ENCODE data around the gene AKAIN1. TPM values are rescaled to one million over a fixed set of nuclear protein-coding genes. Genes with fewer than 3 reads are reported as not detected.

Gene AKAIN1
- total and polyA plus RNA-seq, 2 of the 8 experiments (the other 6 are each of a cell fraction or from before 2014, with no cell fraction given): not detected

- TF ChIP-seq CHD2 (IDR thresholded peaks at IDR 0.05; ENCODE audit: low read length) (no peak), CREB1 (IDR thresholded peaks at IDR 0.05) (no peak), CBX8 (IDR thresholded peaks at IDR 0.05; ENCODE audit: borderline replicate concordance, low read depth, low read length) (no peak), TAF1 (IDR thresholded peaks at IDR 0.05; ENCODE audit: low read depth, low read length) (no peak)
Measured at GRCh38 chr18:5155218-5155906, 41.7 kb downstream of the AKAIN1 start (continued).
